OCI-LY3 (cell line): ENCODE data around the gene ABCB10.

Source experiments
- H2AFZ ChIP-seq: fragments of 200-600, 300-600 bp; shearing (Covaris generic); 2 replicates; pipeline ENCODE4 v1.6.0; 2014; ENCODE audit warnings: antibody characterized with exemption, low read depth, low read length
- H3K27ac ChIP-seq: fragments of 200-600, 300-600 bp; sonication (generic); 2 replicates; pipeline ENCODE4 v1.5.1; 2014; ENCODE audit warnings: mild to moderate bottlenecking, low read length, moderate library complexity, mixed read lengths
- H3K27me3 ChIP-seq: fragments of 200-600, 300-600 bp; sonication (generic); 2 replicates; pipeline ENCODE4 v1.6.1; 2014; ENCODE audit warnings: low read depth, low read length, mixed read lengths
- H3K36me3 ChIP-seq: fragments of 200-600, 300-600 bp; sonication (generic); replicated peaks from 2 replicates; pipeline ENCODE3; 2014; ENCODE audit warnings: low read depth, low read length, mixed read lengths
- H3K4me1 ChIP-seq: fragments of 300-600, 200-600 bp; sonication (generic); 2 replicates; pipeline ENCODE4 v1.6.1; 2014; ENCODE audit warnings: low read length, mixed read lengths
- H3K4me2 ChIP-seq: fragments of 200-600, 300-600 bp; sonication (generic); 2 replicates; pipeline ENCODE4 v1.6.1; 2014; ENCODE audit warnings: low read length, mixed read lengths
- H3K4me3 ChIP-seq: fragments of 300-600, 200-600 bp; sonication (generic); 2 replicates; pipeline ENCODE4 v1.5.1; 2014; ENCODE audit warnings: antibody characterized with exemption, mild to moderate bottlenecking, low read length, moderate library complexity
- H3K79me2 ChIP-seq: fragments of 300-600, 200-600 bp; shearing (Covaris generic); 2 replicates; pipeline ENCODE4 v1.6.1; 2014; ENCODE audit warnings: mild to moderate bottlenecking, low read length, mixed read lengths
- H3K9ac ChIP-seq: fragments of 300-600, 200-600 bp; shearing (Covaris generic); 2 replicates; pipeline ENCODE4 v1.6.0; 2014; ENCODE audit warnings: mild to moderate bottlenecking, low read length, moderate library complexity
- H3K9me3 ChIP-seq: fragments of 200-600, 300-600 bp; shearing (Covaris generic); 2 replicates; pipeline ENCODE4 v1.6.1; 2014; ENCODE audit warnings: low read length, mixed read lengths; ENCODE audit not compliant: insufficient read depth
- H4K20me1 ChIP-seq: fragments of 200-600, 300-600 bp; sonication (generic); 2 replicates; pipeline ENCODE4 v1.6.1; 2016; ENCODE audit warnings: low read length, mixed read lengths; ENCODE audit not compliant: insufficient read depth
- EZH2phosphoT487 ChIP-seq: fragments of 200-600 bp; shearing (Covaris generic); IDR thresholded peaks from 2 replicates; pipeline ENCODE4 v1.6.1; 2018; ENCODE audit warnings: antibody characterized with exemption, mixed run types, low read depth
- TF ChIP-seq, protein P1 (sequence below): fragments of 200-600, 300-600 bp; sonication (generic); IDR thresholded peaks from 2 replicates; pipeline ENCODE4 v1.5.1; 2014; ENCODE audit warnings: antibody characterized with exemption, low read length, low read depth

ABCB10 gene

GRCh38 chr1:229557913-229558414, 543 bp downstream of the ABCB10 start:
- no peaks in the 10 kb centered on the region for H3K27me3 ChIP-seq
- H3K9ac ChIP-seq: peak overlapping the region; percentile 77
- no peaks in the 10 kb centered on the region for H3K9me3 ChIP-seq
- H3K4me1 ChIP-seq: peaks cover 22% of the 10 kb centered on the region
- TF ChIP-seq EZH2phosphoT487: no peak
- TF ChIP-seq, protein P1, sequence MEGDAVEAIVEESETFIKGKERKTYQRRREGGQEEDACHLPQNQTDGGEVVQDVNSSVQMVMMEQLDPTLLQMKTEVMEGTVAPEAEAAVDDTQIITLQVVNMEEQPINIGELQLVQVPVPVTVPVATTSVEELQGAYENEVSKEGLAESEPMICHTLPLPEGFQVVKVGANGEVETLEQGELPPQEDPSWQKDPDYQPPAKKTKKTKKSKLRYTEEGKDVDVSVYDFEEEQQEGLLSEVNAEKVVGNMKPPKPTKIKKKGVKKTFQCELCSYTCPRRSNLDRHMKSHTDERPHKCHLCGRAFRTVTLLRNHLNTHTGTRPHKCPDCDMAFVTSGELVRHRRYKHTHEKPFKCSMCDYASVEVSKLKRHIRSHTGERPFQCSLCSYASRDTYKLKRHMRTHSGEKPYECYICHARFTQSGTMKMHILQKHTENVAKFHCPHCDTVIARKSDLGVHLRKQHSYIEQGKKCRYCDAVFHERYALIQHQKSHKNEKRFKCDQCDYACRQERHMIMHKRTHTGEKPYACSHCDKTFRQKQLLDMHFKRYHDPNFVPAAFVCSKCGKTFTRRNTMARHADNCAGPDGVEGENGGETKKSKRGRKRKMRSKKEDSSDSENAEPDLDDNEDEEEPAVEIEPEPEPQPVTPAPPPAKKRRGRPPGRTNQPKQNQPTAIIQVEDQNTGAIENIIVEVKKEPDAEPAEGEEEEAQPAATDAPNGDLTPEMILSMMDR: peak; percentile 21; the same call in 1 of the 2 replicates
- peaks cover 29% of the 10 kb centered on the region for H4K20me1 ChIP-seq
- H3K4me3 ChIP-seq: peak overlapping the region; percentile 82
- peak overlapping the region; percentile 85 for H3K4me2 ChIP-seq
- H3K36me3 ChIP-seq: no peaks in the 10 kb centered on the region
- peaks cover 46% of the 10 kb centered on the region for H3K79me2 ChIP-seq
- peak overlapping the region; percentile 29; the same call in 1 of the 2 replicates for H2AFZ ChIP-seq
- peak overlapping the region; percentile 4 for H3K27ac ChIP-seq

- TF ChIP-seq, protein P1: no peak
- no peak for TF ChIP-seq EZH2phosphoT487
- H3K79me2 ChIP-seq: peaks cover 51% of the 10 kb centered on the region
- no peaks in the 10 kb centered on the region for H3K36me3 ChIP-seq
- H3K9ac ChIP-seq: peak overlapping the region; percentile 77
- H3K27ac ChIP-seq: peak overlapping the region; percentile 4; the same call in 1 of the 2 replicates
- H3K4me2 ChIP-seq: peak overlapping the region; percentile 85
- peaks cover 34% of the 10 kb centered on the region for H4K20me1 ChIP-seq
- no peak overlapping the region for H2AFZ ChIP-seq
- peak overlapping the region; percentile 82 for H3K4me3 ChIP-seq
- H3K9me3 ChIP-seq: no peaks in the 10 kb centered on the region
- no peaks in the 10 kb centered on the region for H3K27me3 ChIP-seq
- H3K4me1 ChIP-seq: peaks cover 27% of the 10 kb centered on the region
Measured at GRCh38 chr1:229557200-229557850, 1.2 kb downstream of the ABCB10 start.

DNA sequence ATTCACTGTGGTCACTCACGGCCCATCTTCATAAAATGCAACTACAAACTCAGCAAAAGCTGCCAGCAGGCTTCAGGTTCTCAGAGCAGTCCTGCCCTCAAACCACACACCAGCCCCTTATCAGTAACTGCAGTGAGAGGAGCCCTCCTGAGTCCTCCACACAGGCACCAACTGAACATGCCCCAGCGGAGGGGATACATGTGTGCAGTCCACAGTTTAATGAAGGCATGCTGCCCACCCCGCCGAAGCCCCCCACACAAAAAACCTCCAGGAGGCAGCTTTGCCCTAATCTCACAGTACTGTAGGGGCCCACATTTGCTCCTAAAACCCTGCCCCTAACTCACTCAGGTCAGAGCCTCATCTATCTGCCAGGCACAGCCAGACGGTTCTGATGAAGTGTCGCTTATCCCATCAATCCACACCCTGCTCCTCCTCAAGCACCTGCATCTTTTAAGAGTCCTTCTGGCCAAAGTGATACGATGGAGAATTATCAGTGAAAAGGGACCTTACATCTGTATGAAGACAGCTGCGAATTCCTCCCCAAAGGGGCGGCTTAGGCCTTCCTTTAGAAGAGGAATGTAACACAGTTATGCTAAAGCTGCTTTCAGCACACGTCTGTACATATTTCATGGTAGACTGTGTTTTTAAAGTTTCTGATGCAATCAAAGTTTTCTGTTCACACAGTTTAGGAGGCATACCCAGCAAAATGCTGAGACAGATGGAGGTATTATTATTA, 3.5 kb downstream of the ABCB10 start:
- Histone ChIP-seq H3K79me2 (peaks cover 65% of the 10 kb centered on the region), H3K27ac (no peak overlapping the region), H3K4me1 (peaks cover 37% of the 10 kb centered on the region), H3K4me2 (no peak overlapping the region), H2AFZ (no peak overlapping the region), H3K9ac (no peak overlapping the region), H4K20me1 (peaks cover 46% of the 10 kb centered on the region), H3K36me3 (no peaks in the 10 kb centered on the region), H3K9me3 (no peaks in the 10 kb centered on the region), H3K27me3 (no peaks in the 10 kb centered on the region), H3K4me3 (no peak overlapping the region)
- no peak for TF ChIP-seq EZH2phosphoT487
- TF ChIP-seq, protein P1: no peak

DNA sequence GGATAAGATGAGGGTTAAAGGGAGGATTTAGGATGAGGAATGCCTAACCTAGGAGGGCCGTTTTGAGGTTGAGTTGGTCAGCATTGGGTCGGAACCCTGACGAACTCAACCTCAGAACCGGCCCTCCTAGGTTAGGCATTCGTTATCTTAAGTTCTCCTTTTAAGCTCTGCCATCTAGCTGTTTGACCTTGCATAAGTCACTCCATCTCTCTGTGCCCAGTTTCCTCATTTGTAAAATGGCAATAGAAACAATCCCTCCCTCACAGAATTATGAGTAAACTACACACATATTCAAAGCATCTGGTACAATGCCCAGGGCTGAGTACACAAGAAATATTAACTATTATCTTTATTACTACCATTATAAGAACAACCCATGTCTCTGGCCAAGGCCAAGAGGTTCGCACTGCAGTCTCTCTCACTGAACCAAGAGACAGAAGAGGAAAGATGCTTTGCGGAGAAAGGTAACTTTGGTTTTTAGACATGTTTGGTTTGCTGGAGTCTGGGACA, 4.8 kb downstream of the ABCB10 start:
- Histone ChIP-seq H3K9ac (no peak overlapping the region), H3K9me3 (no peaks in the 10 kb centered on the region), H3K27me3 (no peaks in the 10 kb centered on the region), H3K36me3 (peaks cover 3% of the 10 kb centered on the region), H3K4me3 (no peak overlapping the region), H4K20me1 (peaks cover 50% of the 10 kb centered on the region), H3K79me2 (peaks cover 74% of the 10 kb centered on the region), H2AFZ (no peak overlapping the region), H3K4me1 (peaks cover 30% of the 10 kb centered on the region), H3K4me2 (no peak overlapping the region), H3K27ac (no peak overlapping the region)
- TF ChIP-seq, protein P1: no peak
- no peak for TF ChIP-seq EZH2phosphoT487
